ENCODE results near the gene CBX8. TPM values are rescaled to one million over a fixed set of nuclear protein-coding genes. Genes with fewer than 3 reads are reported as not detected.

Gene CBX8
- total and polyA plus RNA-seq, 2 of the 13 experiments (the other 11 are each of a cell fraction or from before 2014, with no cell fraction given) = 0.34 to 12.6 TPM

GRCh38 chr17:79838522-79839274 lies 41.8 kb upstream of the CBX8 start (continued):
- TF ChIP-seq CEBPZ (IDR thresholded peaks at IDR 0.05; ENCODE audit: low read length) (no peak), E2F1 (CRISPR knock-in tag; IDR thresholded peaks at IDR 0.05) (no peak), SATB2 (CRISPR knock-in tag; IDR thresholded peaks at IDR 0.05) (no peak), MTA3 (CRISPR knock-in tag; IDR thresholded peaks at IDR 0.05) (no peak), MTF2 (CRISPR knock-in tag; IDR thresholded peaks at IDR 0.05; ENCODE audit: borderline replicate concordance) (no peak), BCL6 (CRISPR knock-in tag; IDR thresholded peaks at IDR 0.05) (no peak), GABPB1 (CRISPR knock-in tag; IDR thresholded peaks at IDR 0.05) (peak; percentile 21; the same call in 1 of the 2 replicates), ZSCAN9 (CRISPR knock-in tag; IDR thresholded peaks at IDR 0.05; ENCODE audit: borderline replicate concordance) (no peak), PATZ1 (CRISPR knock-in tag; IDR thresholded peaks at IDR 0.05) (peak; percentile 47), ZNF704 (CRISPR knock-in tag; IDR thresholded peaks at IDR 0.05; ENCODE audit: borderline replicate concordance) (no peak), ZNF160 (CRISPR knock-in tag; IDR thresholded peaks at IDR 0.05) (no peak), ZNF691 (CRISPR knock-in tag; IDR thresholded peaks at IDR 0.05; ENCODE audit: borderline replicate concordance, low read depth) (no peak), ZNF513 (CRISPR knock-in tag; conservative IDR thresholded peaks at IDR 0.05) (no peak), ETS1 (CRISPR knock-in tag; IDR thresholded peaks at IDR 0.05) (no peak), SRSF4 (IDR thresholded peaks at IDR 0.05; ENCODE audit: low read depth, low read length, poor library complexity, severe bottlenecking) (no peak), DR1 (CRISPR knock-in tag; IDR thresholded peaks at IDR 0.05) (no peak), ISX (CRISPR knock-in tag; conservative IDR thresholded peaks at IDR 0.05) (no peak)

Measured in HepG2 (cell line).